Mesodermal cell (in vitro differentiated cells): ENCODE data around the gene CHI3L2. TPM values are rescaled to one million over a fixed set of nuclear protein-coding genes. Genes with fewer than 3 reads are reported as not detected.

Source experiments
- H3K27ac ChIP-seq: 2 replicates; pipeline ENCODE4 v1.7.0; 2013; ENCODE audit warnings: mild to moderate bottlenecking, low read depth, low read length, moderate library complexity; ENCODE audit not compliant: severe bottlenecking
- H3K36me3 ChIP-seq: 2 replicates; pipeline ENCODE4 v1.7.1; 2013; ENCODE audit warnings: mild to moderate bottlenecking, low read length, moderate library complexity; ENCODE audit not compliant: control insufficient read depth, insufficient read depth
- H3K4me1 ChIP-seq: one replicate; pipeline ENCODE4 v1.7.1; 2013; ENCODE audit warnings: mild to moderate bottlenecking, low read length; ENCODE audit not compliant: insufficient read depth, control insufficient read depth, poor library complexity, severe bottlenecking
- H3K4me3 ChIP-seq: 2 replicates; pipeline ENCODE4 v1.7.0; 2013; ENCODE audit warnings: low read length, control low read depth, mild to moderate bottlenecking; ENCODE audit not compliant: insufficient read depth, poor library complexity, severe bottlenecking; ENCODE audit errors: extremely low read depth
- H3K9me3 ChIP-seq: 2 replicates; pipeline ENCODE4 v1.7.1; 2013; ENCODE audit warnings: mild to moderate bottlenecking, low read length, moderate library complexity; ENCODE audit not compliant: control insufficient read depth
- WGBS, 2 experiments: methylation state at CpG; one replicate each; pipeline ENCODE4 v1.1.5; 2013; ENCODE audit warnings: missing lambda C conversion rate in 2 of 2; ENCODE audit not compliant: insufficient coverage in 2 of 2; 5-methylcytosine and 5-hydroxymethylcytosine counted together
- polyA plus RNA-seq, 2 experiments: library from polyadenylated mRNA; stranded (reverse); fragments of 50-300 nt; gene quantifications; one replicate each; pipeline ENCODE4 v1.2.3, GENCODE V29; 2013

CHI3L2 gene
- polyA plus RNA-seq (2013, experiment 1 of 2), result not detected
- not detected for polyA plus RNA-seq (2013, experiment 2 of 2)

DNA sequence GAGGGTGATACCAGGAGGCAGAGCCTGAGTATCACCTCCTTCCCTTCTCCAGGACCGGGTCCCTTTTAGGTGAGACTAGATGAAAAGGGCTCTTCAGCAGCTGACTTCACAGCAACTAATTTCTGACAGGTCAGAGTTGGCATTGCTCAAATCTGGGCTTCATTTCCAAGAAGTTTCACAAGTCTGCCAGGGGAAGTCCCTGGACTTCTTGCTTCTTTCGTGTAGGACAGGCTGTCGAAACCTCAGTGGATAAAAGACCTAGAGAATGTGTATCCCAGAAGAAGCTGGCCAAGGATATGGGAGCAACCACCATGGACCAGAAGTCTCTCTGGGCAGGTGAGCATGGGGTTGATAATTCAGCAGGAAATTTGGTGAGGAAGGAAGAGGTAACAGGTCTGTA is at the start of gene CHI3L2:
CHI3L2 (plus strand) TSS at position 280 of the 400 bp plus-strand sequence; CDS start at position 297, 17 bp downstream.
- peak within 1 kb of the TSS; percentile 84 for H3K27ac ChIP-seq
- H3K9me3 ChIP-seq, result no peaks in the 10 kb centered on the region
- 92 to 93% methylated on average over 2 to 3 of the region's 3 CpGs for WGBS, 2 experiments
- peaks cover 17% of the 10 kb centered on the region for H3K4me1 ChIP-seq
- H3K4me3 ChIP-seq, result no peak within 1 kb of the TSS
- H3K36me3 ChIP-seq, result no peaks in the 10 kb centered on the region

- Histone ChIP-seq H3K4me1 (no peaks in the 10 kb centered on the region), H3K27ac (no peak overlapping the region), H3K9me3 (no peaks in the 10 kb centered on the region), H3K4me3 (no peak overlapping the region), H3K36me3 (peaks cover 55% of the 10 kb centered on the region)
These were observed 47.5 kb upstream of the CHI3L2 start for GRCh38 chr1:111179968-111180533.

DNA sequence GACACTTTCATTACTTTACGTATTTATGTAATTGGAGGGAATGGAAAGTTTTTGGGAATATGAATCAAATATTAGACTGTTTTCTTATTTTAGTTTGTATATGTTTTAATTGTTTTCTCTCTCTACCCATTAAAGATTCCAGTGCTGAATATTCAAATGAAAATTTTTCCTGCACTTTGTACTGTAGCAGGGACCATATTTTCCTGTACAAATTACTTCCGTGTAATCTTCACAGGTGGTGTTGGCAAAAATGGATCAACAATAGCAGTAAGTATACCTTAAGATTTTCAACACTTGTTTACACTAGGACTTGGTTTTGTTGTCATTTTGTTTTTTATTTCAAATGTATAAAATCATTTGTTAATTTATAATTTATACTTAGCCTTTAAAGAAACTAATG is 45.5 kb upstream of the CHI3L2 start:
- Histone ChIP-seq H3K36me3 (peaks cover 62% of the 10 kb centered on the region), H3K4me1 (no peaks in the 10 kb centered on the region), H3K9me3 (no peaks in the 10 kb centered on the region), H3K27ac (no peak overlapping the region), H3K4me3 (no peak overlapping the region)
- no CpG with 5 or more reads among the region's 2 CpGs for WGBS, 2 experiments

GRCh38 chr1:111183308-111184069 is 44.0 kb upstream of the CHI3L2 start:
- 96% methylated on average over 4 of the region's 6 CpGs for WGBS, 2 experiments
- Histone ChIP-seq H3K27ac (no peak overlapping the region), H3K36me3 (peaks cover 70% of the 10 kb centered on the region), H3K4me3 (no peak overlapping the region), H3K9me3 (no peaks in the 10 kb centered on the region), H3K4me1 (no peaks in the 10 kb centered on the region)

GRCh38 chr1:111184663-111185062 is 42.9 kb upstream of the CHI3L2 start:
- Histone ChIP-seq H3K4me1 (no peaks in the 10 kb centered on the region), H3K27ac (no peak overlapping the region), H3K36me3 (peaks cover 72% of the 10 kb centered on the region), H3K9me3 (no peaks in the 10 kb centered on the region), H3K4me3 (no peak overlapping the region)

DNA sequence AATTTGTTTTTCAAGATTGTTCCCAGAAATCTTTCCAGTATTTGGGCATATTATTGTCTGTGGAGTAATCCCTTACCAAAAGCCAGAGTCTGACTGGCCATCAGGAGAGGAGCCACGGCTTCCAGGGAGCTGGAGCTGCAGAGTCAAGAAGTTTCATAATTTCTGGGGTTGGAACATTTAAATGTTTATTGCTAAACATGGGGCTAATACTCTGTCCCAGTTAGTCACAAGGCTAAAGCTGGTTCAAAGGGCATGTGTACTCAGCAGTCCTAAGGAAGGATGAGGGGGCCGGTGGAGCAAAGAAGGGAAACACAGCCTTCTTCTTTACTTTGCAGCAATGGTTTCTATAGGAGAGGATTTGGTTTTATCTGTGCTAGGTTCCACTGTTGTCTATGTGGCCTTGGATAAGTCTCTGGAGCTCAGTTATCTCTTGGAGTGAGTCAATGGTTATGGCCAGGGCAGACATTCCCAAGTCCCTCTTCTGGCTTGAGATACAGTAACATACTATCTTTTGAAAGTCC is 36.5 kb upstream of the CHI3L2 start:
- Histone ChIP-seq H3K36me3 (peaks cover 35% of the 10 kb centered on the region), H3K9me3 (no peaks in the 10 kb centered on the region), H3K27ac (no peak overlapping the region), H3K4me1 (peaks cover 24% of the 10 kb centered on the region), H3K4me3 (no peak overlapping the region)
- WGBS, 2 experiments, result 100% methylated on average over 1 to 2 of the region's 2 CpGs

DNA sequence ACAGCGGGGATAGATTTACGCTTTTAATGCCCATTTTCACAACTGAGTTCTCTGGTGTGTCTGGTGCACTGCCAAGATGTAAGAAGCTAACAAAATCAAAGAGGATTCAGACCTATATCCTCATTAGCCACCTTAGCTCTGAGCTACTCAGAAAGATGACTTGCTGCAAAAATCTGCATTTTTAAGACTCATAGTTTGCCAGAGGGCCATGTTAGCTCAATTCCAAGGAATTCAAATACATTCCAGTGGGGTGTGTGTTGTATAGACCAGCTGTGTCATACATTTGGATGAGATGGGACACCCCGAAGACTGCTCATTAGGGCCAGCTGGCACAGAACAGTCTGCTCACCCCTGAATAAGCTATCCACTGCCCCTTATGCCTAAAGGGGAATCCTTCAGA is 36.0 kb upstream of the CHI3L2 start:
- Histone ChIP-seq H3K9me3 (no peaks in the 10 kb centered on the region), H3K36me3 (peaks cover 30% of the 10 kb centered on the region), H3K4me3 (no peak overlapping the region), H3K4me1 (peaks cover 24% of the 10 kb centered on the region), H3K27ac (no peak overlapping the region)
- WGBS, 2 experiments, result 60 to 67% methylated on average over 3 of the region's 3 CpGs

DNA sequence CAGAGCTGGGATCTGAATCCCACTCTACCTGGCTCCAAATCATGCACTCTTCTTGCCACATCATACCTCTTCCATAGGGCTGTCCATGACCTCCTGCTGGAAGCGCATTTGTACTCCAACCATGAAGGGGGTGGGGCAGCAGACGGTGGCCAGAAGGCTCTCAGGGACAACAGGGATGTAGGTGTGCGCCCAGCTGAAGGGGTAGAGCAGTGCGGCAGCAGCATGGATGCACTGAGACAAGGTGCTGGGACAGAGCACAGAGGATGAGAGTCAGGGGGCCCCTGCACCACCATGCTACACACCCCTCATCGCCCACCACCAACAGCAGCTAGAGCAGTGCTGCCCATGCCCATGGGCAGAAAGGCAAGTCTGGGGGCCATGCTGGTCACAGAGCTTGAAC is 35.4 kb upstream of the CHI3L2 start:
- 98% methylated on average over 4 of the region's 5 CpGs; no CpG with 5 or more reads in 1 of the 2 experiments for WGBS, 2 experiments
- Histone ChIP-seq H3K36me3 (peaks cover 24% of the 10 kb centered on the region), H3K27ac (peak overlapping the region; percentile 57), H3K4me1 (peaks cover 24% of the 10 kb centered on the region), H3K9me3 (no peaks in the 10 kb centered on the region), H3K4me3 (no peak overlapping the region)

DNA sequence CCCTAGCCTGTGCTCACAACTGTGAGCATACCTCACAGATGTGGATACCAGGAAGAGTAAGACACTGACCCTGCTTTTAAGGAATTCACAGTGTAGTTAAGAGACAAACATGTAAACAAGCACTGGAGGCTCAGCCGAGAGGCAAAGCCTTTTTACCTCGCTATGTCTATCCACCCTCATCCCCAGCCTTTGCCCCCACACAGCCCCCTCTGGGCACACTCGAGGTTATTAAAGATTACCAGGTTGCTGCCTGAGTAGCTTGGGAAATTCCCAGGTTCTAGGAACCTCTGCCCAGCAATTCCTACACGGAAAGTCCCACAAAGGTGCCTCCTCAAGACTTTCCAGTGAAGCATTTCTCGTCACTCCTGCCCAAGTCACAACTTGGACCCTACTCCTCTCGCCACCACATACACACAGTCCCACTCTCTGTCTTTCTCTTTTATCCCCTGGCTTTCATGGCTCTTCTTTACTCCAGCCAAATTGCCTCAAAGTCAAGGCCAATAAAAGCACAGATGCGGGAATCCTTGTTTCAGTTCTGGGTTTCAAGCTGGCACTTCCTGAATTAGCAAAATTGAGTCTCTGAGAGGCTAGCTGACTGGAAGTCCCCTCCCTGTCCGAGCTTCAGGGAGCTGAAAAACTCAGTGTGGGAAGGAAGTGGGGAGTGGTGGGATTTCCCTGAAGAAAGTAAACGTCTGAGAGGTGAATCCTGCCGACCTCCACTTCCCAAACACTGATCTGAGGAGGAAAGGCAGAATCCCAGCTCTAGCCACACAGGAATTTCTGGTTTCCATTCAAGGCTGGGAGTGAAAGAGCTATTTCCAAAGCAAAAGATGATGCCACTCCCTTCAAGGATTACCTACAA is 34.6 kb upstream of the CHI3L2 start:
- peaks cover 24% of the 10 kb centered on the region for H3K4me1 ChIP-seq
- H3K9me3 ChIP-seq, result no peaks in the 10 kb centered on the region
- H3K4me3 ChIP-seq, result no peak overlapping the region
- H3K27ac ChIP-seq, result peak overlapping the region; percentile 57
- peaks cover 16% of the 10 kb centered on the region for H3K36me3 ChIP-seq
- WGBS, 2 experiments, result 74 to 96% methylated on average over 5 to 7 of the region's 10 CpGs

GRCh38 chr1:111193712-111194480 is 33.6 kb upstream of the CHI3L2 start:
- 90 to 92% methylated on average over 2 to 3 of the region's 3 CpGs for WGBS, 2 experiments
- Histone ChIP-seq H3K4me1 (peaks cover 24% of the 10 kb centered on the region), H3K4me3 (no peak overlapping the region), H3K27ac (no peak overlapping the region), H3K36me3 (peaks cover 6% of the 10 kb centered on the region), H3K9me3 (no peaks in the 10 kb centered on the region)
